ENCODE data around the gene ZNF821.

GRCh38 chr16:71873199-71873598 lies 10.8 kb downstream of the ZNF821 start:
- TF ChIP-seq POLR2A (IDR thresholded peaks at IDR 0.05) = no peak
- TF ChIP-seq, protein P1, sequence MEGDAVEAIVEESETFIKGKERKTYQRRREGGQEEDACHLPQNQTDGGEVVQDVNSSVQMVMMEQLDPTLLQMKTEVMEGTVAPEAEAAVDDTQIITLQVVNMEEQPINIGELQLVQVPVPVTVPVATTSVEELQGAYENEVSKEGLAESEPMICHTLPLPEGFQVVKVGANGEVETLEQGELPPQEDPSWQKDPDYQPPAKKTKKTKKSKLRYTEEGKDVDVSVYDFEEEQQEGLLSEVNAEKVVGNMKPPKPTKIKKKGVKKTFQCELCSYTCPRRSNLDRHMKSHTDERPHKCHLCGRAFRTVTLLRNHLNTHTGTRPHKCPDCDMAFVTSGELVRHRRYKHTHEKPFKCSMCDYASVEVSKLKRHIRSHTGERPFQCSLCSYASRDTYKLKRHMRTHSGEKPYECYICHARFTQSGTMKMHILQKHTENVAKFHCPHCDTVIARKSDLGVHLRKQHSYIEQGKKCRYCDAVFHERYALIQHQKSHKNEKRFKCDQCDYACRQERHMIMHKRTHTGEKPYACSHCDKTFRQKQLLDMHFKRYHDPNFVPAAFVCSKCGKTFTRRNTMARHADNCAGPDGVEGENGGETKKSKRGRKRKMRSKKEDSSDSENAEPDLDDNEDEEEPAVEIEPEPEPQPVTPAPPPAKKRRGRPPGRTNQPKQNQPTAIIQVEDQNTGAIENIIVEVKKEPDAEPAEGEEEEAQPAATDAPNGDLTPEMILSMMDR (IDR thresholded peaks at IDR 0.05) = no peak

Data from esophagus squamous epithelium (tissue), 4 donors.